NCI-H1694 treated with DMSO at 0.1 percent for 48 hours (cell line): ENCODE results near the gene ZBTB22.
"Not testable (repeated sequence)": the region's sequence is repeated elsewhere in the genome, so short reads cannot be mapped to it uniquely, and the experiment has no call there.

ENCODE experiments used
- DNase-seq: peaks from one replicate; lab custom pipeline; 2025; lab: John Stamatoyannopoulos, UW

The ZBTB22 gene

GRCh38 chr6:33317669-33318425, at the start of gene ZBTB22:
Gene ZBTB22 (minus strand): TSS chr6:33317744. CDS start chr6:33316916, 828 bp downstream.
- peak; percentile 77 for DNase-seq

- DNase-seq, result no peak
Observed at GRCh38 chr6:33367009-33367714, 49.6 kb upstream of the ZBTB22 start.

- not testable (repeated sequence) for DNase-seq
Observed at GRCh38 chr6:33365206-33365971, 47.8 kb upstream of the ZBTB22 start.

- not testable (repeated sequence) for DNase-seq
Observed at GRCh38 chr6:33364475-33365205, 47.1 kb upstream of the ZBTB22 start.

- DNase-seq, result not testable (repeated sequence)
Observed at GRCh38 chr6:33363486-33363885, 45.9 kb upstream of the ZBTB22 start.

GRCh38 chr6:33359331-33359730, 41.8 kb upstream of the ZBTB22 start:
- DNase-seq, result no peak

GRCh38 chr6:33357160-33357871, 39.8 kb upstream of the ZBTB22 start:
- DNase-seq, result not testable (repeated sequence)

- no peak for DNase-seq
Observed at GRCh38 chr6:33356295-33356694, 38.8 kb upstream of the ZBTB22 start.

- not testable (repeated sequence) for DNase-seq
Observed at GRCh38 chr6:33355860-33356259, 38.3 kb upstream of the ZBTB22 start.

GRCh38 chr6:33347816-33348215, 30.3 kb upstream of the ZBTB22 start:
- no peak for DNase-seq

- DNase-seq, result not testable (repeated sequence)
Observed at GRCh38 chr6:33346972-33347371, 29.4 kb upstream of the ZBTB22 start.

- DNase-seq, result peak; percentile 33
Observed at GRCh38 chr6:33344701-33345697, 27.5 kb upstream of the ZBTB22 start.

GRCh38 chr6:33343953-33344611, 26.5 kb upstream of the ZBTB22 start:
- DNase-seq, result no peak

- DNase-seq, result not testable (repeated sequence)
Observed at GRCh38 chr6:33343606-33343952, 26.0 kb upstream of the ZBTB22 start.

GRCh38 chr6:33339193-33339592, 21.6 kb upstream of the ZBTB22 start:
- no peak for DNase-seq

- DNase-seq, result no peak
Observed at GRCh38 chr6:33336495-33336894, 19.0 kb upstream of the ZBTB22 start.

GRCh38 chr6:33335916-33336315, 18.4 kb upstream of the ZBTB22 start:
- no peak for DNase-seq

GRCh38 chr6:33333666-33334065, 16.1 kb upstream of the ZBTB22 start:
- no peak for DNase-seq

GRCh38 chr6:33330736-33331135, 13.2 kb upstream of the ZBTB22 start:
- no peak for DNase-seq

GRCh38 chr6:33329058-33329457, 11.5 kb upstream of the ZBTB22 start:
- DNase-seq, result no peak
